ENCODE data around the gene ACOT9. TPM values are rescaled to one million over a fixed set of nuclear protein-coding genes. Genes with fewer than 3 reads are reported as not detected.
A peak's percentile ranks its signal among the peaks of the same experiment; 100 is the strongest.

ACOT9 gene
- total RNA-seq, 1 experiment from 2014 or later = 72.3 TPM

GRCh38 chrX:23667239-23668177 is 75.6 kb downstream of the ACOT9 start, which contains the start of gene PRDX4:
PRDX4 (plus strand) TSS chrX:23667493; CDS start chrX:23667571, 78 bp downstream.
- Mint-ChIP-seq H3K9me3 (no peaks in the 10 kb centered on the region), H3K4me3 (peak within 1 kb of the TSS; percentile 85 to 88), H3K4me1 (peaks cover 23 to 27% of the 10 kb centered on the region in 2 experiments), H3K27ac (peak within 1 kb of the TSS in 2 of 3 experiments; percentile 87 to 96; a peak in 5 of 7 replicates), H3K36me3 (ENCODE audit: insufficient read depth in 1 of 3, low read depth in 3 of 3) (peaks cover 5 to 20% (median 18%) of the 10 kb centered on the region in 3 experiments; a peak in 6 of 7 replicates), H3K27me3 (ENCODE audit: low read depth) (peaks cover 3% of the 10 kb centered on the region)
- Histone ChIP-seq H3K27ac (ENCODE audit: insufficient read length, low read depth, low read length) (no peak within 1 kb of the TSS), H2BK5ac (ENCODE audit: insufficient read length, low read length) (no peak within 1 kb of the TSS), H3K4ac (ENCODE audit: low read depth, low read length) (no peak within 1 kb of the TSS), H3K9ac (ENCODE audit: extremely low read depth, insufficient read length, low read length) (peak within 1 kb of the TSS; percentile 82), H3K4me1 (ENCODE audit: insufficient read depth, low read length) (no peaks in the 10 kb centered on the region; the same call in 1 of the 2 replicates), H3K79me2 (ENCODE audit: insufficient read depth, low read length) (peaks cover 2% of the 10 kb centered on the region; the same call in 1 of the 2 replicates), H3K4me2 (ENCODE audit: insufficient read depth, insufficient read length, low read length) (peak within 1 kb of the TSS; percentile 68), H2AK5ac (ENCODE audit: insufficient read length, low read length) (no peak within 1 kb of the TSS), H3K9me3 (ENCODE audit: control insufficient read depth, low read depth, low read length) (no peaks in the 10 kb centered on the region), H3K79me1 (ENCODE audit: insufficient read depth, low read depth, low read length, poor library complexity, severe bottlenecking) (peaks cover 3% of the 10 kb centered on the region), H4K5ac (ENCODE audit: insufficient read length, low read depth, low read length) (no peak within 1 kb of the TSS), H3K23me2 (ENCODE audit: insufficient read length, low read depth, low read length, poor library complexity, severe bottlenecking) (peaks cover 3% of the 10 kb centered on the region), H4K91ac (ENCODE audit: insufficient read length, low read depth, low read length) (no peak within 1 kb of the TSS), H2BK120ac (ENCODE audit: low read depth, low read length, poor library complexity, severe bottlenecking) (no peak within 1 kb of the TSS), H3K18ac (ENCODE audit: insufficient read length, low read depth, low read length) (peak within 1 kb of the TSS; percentile 86), H3K23ac (ENCODE audit: insufficient read length, low read depth, low read length) (no peak within 1 kb of the TSS), H3K27me3 (ENCODE audit: insufficient read depth, low read length) (no peaks in the 10 kb centered on the region), H3K56ac (ENCODE audit: insufficient read length, low read depth, low read length) (no peak within 1 kb of the TSS), H2BK15ac (ENCODE audit: low read depth, low read length) (no peak within 1 kb of the TSS; the same call in 1 of the 2 replicates), H2BK12ac (ENCODE audit: insufficient read length, low read depth, low read length) (no peak within 1 kb of the TSS), H2AFZ (ENCODE audit: low read length) (no peak within 1 kb of the TSS), H3T11ph (ENCODE audit: low read length) (no peak within 1 kb of the TSS), H4K20me1 (ENCODE audit: control insufficient read depth, insufficient read depth, insufficient read length) (no peaks in the 10 kb centered on the region), H2BK20ac (ENCODE audit: low read depth, low read length, poor library complexity, severe bottlenecking) (no peak within 1 kb of the TSS), H4K8ac (replicated peaks; ENCODE audit: insufficient read length, low read depth, low read length) (no peak within 1 kb of the TSS), H3K14ac (ENCODE audit: insufficient read depth, low read length) (peak within 1 kb of the TSS; percentile 92)
- TF ChIP-seq CTCF (conservative IDR thresholded peaks at IDR 0.05) = no peak
- DNase-seq = peak; percentile 91
- WGBS (ENCODE audit: extremely low coverage, insufficient read length, low lambda C conversion rate) = no CpG with 5 or more reads among the region's 73 CpGs

All from H9 (cell line).